Kidney epithelial cell (primary cell): ENCODE data around the gene MYO5A. TPM values are rescaled to one million over a fixed set of nuclear protein-coding genes. Genes with fewer than 3 reads are reported as not detected.

Experiments
- DNase-seq: peaks from one replicate; pipeline ENCODE4 v3.0.0-alpha.2; 2010; ENCODE audit warnings: low read depth
- H3K27me3 ChIP-seq: 2 replicates; pipeline ENCODE4 v1.6.0; 2011; ENCODE audit warnings: low read length; ENCODE audit not compliant: control insufficient read depth, insufficient read depth
- H3K36me3 ChIP-seq: 2 replicates; pipeline ENCODE4 v1.5.1; 2011; ENCODE audit warnings: low read length; ENCODE audit not compliant: control insufficient read depth, insufficient read depth
- H3K4me3 ChIP-seq: 2 replicates; pipeline ENCODE4 v1.5.1; 2011; ENCODE audit warnings: low read depth, mild to moderate bottlenecking, control low read depth, low read length
- total RNA-seq: library from RNA; depleted of rRNA; stranded (reverse); fragments of >200 nt; gene quantifications from 2 replicates; pipeline ENCODE4 v1.2.3, GENCODE V29; 2015
- TF ChIP-seq, protein P1 (sequence below): IDR thresholded peaks from 2 replicates; pipeline ENCODE4 v1.5.1; 2011; ENCODE audit warnings: mild to moderate bottlenecking, moderate library complexity, low read length, control low read depth, inconsistent platforms; ENCODE audit not compliant: insufficient read depth, poor library complexity, severe bottlenecking

MYO5A gene
- total RNA-seq, 1 donor from 2014 or later = 31.4 TPM

DNA sequence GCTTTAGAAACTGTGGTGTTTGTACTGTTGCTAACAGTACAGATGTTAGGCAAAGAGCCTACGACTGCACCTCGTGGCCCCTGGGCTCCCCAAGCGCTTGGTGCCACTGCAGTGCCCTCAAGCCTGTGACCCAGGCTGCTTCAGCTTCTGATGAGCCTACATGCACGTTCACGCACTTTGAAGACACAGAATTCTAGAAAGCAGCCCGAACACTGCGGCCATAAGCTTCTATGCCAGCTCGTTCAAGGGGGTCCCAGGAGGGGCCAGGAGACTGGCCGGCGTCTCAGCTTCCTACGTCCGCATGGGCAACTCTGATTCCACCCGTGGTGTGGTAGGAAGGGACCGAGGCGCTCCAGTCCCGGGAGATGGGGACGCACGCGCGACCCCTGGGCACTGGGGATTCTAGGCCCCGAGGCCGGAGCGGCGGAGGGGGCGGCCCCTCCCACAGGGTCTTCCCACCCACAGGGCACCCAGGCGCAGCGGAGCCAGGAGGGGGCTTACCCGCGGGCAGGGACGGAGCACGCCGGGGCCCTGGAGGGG, 233.7 kb downstream of the MYO5A start:
- Histone ChIP-seq H3K27me3 (no peaks in the 10 kb centered on the region), H3K4me3 (peak overlapping the region; percentile 67), H3K36me3 (no peaks in the 10 kb centered on the region)
- TF ChIP-seq, protein P1, sequence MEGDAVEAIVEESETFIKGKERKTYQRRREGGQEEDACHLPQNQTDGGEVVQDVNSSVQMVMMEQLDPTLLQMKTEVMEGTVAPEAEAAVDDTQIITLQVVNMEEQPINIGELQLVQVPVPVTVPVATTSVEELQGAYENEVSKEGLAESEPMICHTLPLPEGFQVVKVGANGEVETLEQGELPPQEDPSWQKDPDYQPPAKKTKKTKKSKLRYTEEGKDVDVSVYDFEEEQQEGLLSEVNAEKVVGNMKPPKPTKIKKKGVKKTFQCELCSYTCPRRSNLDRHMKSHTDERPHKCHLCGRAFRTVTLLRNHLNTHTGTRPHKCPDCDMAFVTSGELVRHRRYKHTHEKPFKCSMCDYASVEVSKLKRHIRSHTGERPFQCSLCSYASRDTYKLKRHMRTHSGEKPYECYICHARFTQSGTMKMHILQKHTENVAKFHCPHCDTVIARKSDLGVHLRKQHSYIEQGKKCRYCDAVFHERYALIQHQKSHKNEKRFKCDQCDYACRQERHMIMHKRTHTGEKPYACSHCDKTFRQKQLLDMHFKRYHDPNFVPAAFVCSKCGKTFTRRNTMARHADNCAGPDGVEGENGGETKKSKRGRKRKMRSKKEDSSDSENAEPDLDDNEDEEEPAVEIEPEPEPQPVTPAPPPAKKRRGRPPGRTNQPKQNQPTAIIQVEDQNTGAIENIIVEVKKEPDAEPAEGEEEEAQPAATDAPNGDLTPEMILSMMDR = no peak
- no peak for DNase-seq

DNA sequence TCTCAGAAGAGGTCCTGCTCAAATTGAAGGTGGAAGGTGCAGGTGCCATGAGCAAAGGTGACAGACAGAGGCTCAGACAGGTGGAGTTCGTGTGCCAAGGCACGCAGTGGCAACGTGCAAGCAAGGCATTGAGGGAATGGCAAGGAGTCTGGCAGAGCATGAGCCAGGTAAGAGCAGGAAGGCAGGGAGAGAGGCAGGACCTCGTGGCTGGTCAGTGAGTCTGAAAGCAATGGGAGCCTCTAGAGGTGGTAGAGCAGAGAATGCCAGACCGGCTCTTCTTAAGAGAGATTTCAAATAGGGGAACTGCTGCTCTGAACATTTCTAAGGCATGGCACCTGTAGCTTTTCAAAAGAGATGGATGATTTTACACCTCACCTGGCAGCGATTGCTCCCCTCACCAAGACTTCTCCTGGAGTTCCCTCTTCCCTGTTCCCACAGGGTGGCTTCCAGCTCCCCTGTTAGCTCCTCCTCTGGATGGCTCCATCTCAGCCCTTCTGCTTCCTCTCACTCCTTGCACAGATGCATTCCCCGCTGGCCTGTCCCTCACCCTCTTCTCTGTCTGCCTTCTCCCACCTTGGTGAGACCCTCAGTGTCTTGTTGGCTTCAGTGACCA, 235.8 kb downstream of the MYO5A start:
- TF ChIP-seq, protein P1 = no peak
- H3K36me3 ChIP-seq = no peaks in the 10 kb centered on the region
- H3K27me3 ChIP-seq = no peaks in the 10 kb centered on the region
- DNase-seq = no peak
- no peak overlapping the region for H3K4me3 ChIP-seq

DNA sequence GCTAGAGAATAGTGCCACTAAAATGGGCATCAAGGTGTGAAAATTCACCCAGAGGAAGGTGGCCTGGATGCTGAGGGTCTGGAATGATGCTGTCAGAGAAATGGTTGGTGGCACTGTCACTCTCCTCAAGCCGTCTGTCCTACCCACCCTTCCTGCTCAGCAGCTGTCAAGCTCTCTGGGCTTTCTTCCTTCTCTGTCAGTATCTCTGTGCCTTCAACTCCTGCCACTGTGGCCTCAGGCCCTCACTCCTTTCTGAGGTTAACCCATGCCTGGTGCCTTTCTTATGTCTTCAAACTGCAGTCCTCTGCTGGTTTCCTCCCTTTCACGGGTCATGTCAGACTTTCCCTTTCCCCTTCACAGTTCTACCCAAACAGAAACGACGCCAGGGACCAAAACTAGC, 237.5 kb downstream of the MYO5A start:
- TF ChIP-seq, protein P1 = no peak
- H3K4me3 ChIP-seq = no peak overlapping the region
- H3K27me3 ChIP-seq = no peaks in the 10 kb centered on the region
- no peaks in the 10 kb centered on the region for H3K36me3 ChIP-seq
- no peak for DNase-seq

DNA sequence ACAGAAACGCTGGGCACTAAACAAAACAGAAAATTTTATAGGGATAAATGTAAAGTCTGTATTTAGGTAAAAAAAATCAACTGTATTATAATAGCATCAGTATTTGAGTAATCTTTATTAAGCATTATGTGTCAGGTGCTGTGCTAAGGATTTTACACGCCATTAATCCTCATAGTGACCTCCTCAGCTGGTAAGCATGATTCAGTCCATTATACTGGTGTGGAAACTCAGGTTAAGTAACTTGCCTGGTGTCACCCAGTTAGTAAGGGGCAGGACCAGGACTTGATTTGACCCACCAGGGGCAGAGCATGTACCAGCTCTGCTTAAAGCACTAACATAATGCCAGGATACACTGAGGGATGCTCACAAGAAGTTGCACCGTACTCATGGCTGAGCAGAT, 237.9 kb downstream of the MYO5A start:
- H3K36me3 ChIP-seq = no peaks in the 10 kb centered on the region
- TF ChIP-seq, protein P1 = no peak
- H3K4me3 ChIP-seq = no peak overlapping the region
- DNase-seq = no peak
- no peaks in the 10 kb centered on the region for H3K27me3 ChIP-seq

DNA sequence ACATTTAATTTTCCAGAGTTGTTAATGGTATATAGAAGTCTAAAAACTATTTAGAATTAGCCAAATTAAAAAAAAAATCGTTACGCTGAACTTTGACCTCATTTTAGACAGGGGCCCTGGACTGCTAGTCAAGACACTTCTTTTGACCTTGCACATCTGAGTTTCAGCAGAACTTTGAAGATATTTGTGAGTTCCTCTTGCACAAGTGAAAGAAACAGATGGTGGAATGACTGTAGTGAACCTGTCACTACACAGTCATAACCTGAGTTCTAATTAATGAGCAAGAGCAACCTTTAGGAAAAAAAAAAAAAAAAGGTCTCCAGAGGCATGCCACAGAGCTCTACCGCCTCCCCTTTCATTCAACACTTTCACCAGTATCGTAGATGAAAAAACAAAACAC, 238.4 kb downstream of the MYO5A start:
- DNase-seq = no peak
- Histone ChIP-seq H3K36me3 (no peaks in the 10 kb centered on the region), H3K4me3 (no peak overlapping the region), H3K27me3 (no peaks in the 10 kb centered on the region)
- TF ChIP-seq, protein P1 = no peak

DNA sequence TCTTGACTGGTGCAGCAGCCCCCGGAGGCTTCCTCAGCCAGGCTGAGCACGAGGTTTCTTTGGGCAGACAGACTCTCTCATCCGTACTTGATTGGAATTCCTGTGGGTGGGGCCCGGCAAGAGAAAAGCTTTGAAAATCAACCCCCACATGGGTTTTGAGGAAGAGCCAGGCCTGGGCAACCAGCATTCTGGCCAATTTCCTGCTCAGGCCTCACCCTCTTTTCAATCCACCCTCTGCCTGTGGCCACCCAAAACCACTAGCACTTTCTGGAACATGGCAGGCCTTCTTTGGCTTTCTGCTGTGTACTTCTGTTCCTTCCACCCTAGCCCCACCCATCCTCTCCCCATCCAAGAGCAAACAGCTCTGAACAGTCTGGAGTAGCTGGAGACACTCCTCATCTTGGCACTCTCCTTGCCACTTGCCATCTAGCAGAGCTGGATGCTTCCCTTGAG, 239.0 kb downstream of the MYO5A start:
- DNase-seq = no peak
- TF ChIP-seq, protein P1 = no peak
- Histone ChIP-seq H3K36me3 (no peaks in the 10 kb centered on the region), H3K4me3 (no peak overlapping the region), H3K27me3 (no peaks in the 10 kb centered on the region)
